HG02938 (cell line): Measurements from ENCODE around the gene KCTD21.
"Not testable (repeated sequence)": the region's sequence is repeated elsewhere in the genome, so short reads cannot be mapped to it uniquely, and the experiment has no call there.

Source experiments
- ATAC-seq: cut with Tn5 transposase; IDR thresholded peaks from one replicate; pipeline ENCODE4 v1.9.1; 2021; ENCODE audit warnings: mild to moderate bottlenecking, moderate library complexity; ENCODE audit not compliant: unreplicated experiment

KCTD21 gene

DNA sequence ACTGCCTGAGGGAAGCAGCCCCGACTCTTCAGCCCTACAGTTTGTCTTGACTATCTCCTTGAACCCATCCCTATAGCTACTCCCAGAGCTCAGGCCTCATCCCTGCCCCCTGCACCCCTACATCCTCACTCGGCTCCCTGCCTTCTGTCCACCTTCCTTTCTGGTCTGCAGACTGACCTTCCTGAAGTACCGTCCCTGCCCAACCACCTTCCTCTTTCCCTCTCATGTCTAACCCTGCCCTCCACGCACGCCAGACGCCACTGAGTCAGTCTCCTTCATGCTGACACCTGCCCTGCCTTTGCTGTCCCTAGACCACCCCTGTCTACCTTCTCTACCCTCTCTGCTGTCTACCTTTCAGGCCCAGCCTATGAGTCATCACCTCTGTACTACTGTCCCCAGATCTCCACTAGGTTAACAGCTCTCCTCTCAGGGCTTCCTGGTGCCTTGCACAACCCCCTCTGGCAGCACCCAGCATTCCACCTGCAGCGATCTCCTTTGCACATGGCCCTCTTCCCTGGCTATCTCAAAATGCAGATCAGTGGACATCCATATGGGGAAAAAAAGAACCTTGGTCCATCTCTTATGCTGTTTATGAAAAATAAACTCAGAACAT, 8.9 kb downstream of the KCTD21 start:
- no peak for ATAC-seq

DNA sequence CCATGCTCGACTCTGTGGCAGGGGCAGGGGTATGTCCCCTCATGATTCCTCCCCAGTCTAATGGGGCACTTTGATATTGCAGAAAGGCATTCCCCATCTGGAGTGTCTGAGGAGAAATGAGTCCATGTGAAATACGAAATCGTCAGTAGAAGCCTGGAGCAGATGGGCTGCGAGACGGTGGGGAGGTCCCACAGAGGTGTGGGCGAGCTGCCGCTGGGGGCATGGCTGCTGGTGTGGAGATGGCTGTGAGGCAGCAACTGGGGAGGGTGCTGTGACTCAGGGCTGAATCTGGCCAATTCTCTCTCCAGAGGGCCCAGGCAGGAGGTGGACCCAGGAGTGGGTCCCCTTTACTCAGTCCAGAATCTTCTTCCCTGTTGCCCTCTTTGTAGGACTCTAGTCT, 11.2 kb downstream of the KCTD21 start:
- ATAC-seq = no peak

DNA sequence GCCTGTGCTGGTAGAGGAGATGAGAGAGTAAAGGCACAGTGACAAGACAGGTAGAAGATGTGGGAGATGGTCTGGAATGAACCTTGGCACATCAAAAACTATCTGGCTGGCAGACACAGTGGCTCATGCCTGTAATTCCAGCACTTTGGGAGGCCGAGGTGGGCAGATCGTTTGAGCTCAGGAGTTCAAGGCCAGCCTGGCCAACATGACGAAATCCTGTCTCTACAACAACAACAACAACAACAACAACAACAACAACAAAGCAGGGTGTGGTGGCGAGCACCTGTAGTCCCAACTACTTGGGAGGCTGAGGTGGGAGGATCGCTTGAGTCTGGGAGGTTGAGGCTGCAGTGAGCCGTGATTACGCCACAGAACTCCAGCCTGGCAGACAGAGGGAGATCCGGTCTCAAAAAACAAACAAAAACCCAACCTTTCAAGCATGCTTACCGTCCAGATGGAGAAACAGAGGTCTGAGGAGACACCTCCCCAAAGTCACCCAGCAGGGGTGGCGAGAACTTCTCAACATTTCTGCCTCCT, 11.8 kb downstream of the KCTD21 start:
- ATAC-seq = no peak

DNA sequence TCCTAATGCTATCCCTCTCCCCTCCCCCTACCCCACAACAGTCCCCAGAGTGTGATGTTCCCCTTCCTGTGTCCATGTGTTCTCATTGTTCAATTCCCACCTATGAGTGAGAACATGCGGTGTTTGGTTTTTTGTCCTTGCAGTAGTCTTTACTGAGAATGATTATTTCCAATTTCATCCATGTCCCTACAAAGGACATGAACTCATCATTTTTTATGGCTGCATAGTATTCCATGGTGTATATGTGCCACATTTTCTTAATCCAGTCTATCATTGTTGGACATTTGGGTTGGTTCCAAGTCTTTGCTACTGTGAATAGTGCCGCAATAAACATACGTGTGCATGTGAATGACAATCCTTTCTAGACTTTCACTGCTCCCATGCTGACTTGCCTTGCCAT, 12.6 kb downstream of the KCTD21 start:
- not testable (repeated sequence) for ATAC-seq

DNA sequence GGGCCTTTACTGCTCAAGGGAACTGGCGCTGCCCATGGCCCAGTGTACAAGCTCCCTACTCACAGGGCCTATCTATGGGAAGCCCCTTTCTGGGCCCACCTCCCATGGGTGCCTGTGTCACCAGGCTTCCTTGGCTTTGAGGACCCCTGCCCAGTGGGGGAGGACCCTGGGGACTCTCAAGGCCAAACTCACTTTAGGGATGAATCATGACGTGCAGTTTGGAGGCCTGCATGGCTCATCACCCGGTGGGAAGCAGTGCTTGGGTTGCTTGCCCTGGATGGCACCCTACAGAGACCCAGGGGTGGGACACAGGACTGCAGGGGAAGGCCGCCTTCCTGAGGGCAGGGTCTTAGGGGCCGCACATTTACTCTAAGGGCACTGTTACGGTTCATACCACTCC, 16.5 kb downstream of the KCTD21 start:
- no peak for ATAC-seq

DNA sequence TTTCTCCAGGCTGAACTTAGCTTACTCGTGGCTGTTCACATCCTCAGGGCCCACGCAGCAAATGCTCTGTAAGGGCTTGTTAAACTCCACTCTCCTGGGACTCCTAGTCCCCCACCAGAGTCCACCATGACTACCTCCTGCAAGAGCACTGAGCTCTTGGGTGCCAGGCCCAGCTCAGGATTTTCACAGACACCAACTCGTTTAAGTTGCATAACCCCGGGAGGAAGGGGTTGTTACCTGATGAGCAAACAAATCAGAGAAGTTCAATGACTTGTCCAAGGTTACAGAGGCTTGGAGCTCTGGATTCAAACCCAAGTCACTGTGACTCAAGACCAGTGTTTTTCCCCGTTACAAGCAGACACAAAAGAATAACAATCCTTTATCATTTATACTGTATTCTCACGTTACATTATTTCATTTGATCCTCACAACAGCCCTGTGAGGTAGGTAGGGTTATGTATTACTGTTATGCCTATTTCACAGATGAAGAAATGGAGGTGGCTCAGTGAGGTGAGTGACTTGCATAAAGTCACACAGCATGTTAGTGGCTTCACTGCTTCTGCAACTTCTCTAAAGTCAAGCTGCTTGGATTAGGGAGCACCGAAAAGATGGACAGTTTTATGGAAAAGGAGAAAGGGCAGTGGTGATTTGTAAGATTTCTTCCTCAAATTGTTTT, 17.4 kb downstream of the KCTD21 start:
- ATAC-seq = no peak

DNA sequence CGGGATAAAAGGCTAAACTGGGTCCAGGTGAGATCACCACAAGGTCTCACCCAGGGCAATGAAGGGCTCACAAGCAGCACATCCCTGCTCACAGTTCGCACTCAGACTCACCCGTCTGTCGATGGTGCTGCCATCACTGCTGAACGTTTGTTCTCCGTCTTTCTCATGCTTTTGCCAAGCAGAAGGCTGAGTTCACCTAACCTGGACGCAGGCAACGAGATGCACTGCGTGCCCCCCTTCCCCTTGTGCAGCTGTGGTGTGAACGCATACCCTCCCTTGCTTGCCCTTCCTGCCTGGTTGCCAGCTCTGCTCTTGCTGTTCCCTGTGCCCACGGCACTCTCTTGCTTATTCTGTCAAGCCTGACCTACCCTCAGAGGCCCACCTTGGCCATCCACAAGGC, 18.0 kb downstream of the KCTD21 start:
- ATAC-seq = no peak

DNA sequence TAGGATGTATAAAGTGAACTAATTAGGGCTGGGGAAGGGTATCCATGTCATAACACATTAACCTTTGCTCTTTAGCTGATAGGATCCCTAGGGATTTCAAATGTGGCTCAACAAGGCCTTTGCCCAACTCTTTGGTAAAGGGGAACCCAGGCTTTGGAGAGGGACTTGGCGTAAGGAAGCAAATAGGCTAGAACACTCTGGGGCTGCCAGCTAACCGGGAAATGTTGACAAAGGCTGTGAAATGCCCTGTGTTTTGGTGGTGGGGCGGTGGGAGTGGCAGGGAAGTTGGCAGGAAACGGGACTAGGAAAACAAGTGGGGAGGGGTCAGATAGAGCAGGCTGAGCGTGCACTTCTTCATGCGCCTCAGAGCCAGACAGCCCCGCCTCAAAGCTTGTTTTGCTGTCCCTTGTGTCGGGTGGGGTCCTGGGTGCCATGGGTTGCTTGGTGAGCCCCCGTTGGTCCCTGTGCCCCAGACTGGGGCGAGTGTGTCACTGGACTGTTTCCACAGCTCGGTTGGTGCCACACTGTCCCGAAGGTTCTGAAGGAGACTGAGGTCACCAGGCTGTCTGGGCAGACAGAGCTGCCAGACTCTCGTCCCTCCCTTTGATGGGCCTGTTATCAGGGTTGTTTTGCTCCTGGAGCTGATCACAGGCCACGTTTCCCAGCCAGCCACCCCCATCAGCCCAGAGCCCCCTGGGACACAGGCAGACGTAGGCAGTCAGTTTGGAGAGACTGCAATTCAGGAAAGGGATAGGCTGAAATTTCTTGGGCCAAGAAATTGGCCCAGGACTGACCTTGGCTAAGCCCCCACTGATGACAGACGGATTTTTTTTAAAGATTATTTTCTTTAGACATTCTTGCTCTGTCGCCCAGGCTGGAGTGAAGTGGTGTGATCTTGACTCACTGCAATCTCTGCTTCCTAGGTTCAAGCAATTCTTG, 19.6 kb downstream of the KCTD21 start:
- no peak for ATAC-seq

DNA sequence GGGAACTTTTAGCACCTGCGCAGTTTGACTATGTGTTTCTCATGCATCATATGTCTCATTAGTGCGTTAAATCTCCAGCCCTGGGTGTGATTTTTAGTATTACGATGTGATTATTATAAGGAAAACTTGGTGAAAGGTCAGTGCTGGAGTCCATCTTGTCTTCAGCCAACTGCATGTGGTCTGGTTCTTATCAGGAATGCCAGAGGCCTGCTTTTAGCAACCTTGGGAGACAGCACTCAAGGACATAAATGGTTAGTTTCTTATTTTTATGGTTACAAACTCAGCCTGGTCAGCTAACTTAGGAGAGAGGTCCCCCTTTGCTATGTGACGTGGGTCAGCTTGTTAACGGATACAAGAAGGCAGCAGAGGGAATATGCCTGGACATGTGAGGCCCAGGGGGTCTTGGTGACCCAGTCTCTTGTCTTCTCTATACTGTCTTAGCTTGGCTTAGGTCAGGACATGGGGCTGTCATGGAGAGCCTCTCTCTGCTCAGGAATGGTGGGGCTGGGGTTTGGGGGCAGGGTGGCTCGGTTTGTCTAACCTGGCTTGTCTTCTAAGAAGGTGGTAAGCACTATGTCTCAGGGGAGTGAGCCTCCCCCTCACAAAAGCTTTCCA, 21.5 kb downstream of the KCTD21 start:
- no peak for ATAC-seq

DNA sequence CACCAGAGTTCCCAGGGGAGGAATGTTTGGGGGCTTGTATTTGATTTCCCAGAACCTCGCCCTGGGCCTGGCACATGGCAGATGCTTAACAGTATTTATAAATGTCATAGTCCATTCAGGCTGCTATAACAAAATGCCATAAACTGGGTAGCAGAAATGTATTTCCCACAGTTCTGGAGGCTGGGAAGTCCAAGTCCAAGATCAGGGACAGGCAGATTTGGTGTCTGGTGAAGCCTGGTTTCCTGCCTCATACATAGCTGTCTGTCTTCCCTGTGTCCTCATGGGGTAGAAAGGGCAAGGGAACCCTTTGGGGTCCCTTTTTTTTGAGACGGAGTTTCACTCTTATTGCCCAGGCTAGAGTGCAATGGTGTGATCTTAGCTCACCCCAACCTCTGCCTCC, 24.0 kb downstream of the KCTD21 start:
- no peak for ATAC-seq

DNA sequence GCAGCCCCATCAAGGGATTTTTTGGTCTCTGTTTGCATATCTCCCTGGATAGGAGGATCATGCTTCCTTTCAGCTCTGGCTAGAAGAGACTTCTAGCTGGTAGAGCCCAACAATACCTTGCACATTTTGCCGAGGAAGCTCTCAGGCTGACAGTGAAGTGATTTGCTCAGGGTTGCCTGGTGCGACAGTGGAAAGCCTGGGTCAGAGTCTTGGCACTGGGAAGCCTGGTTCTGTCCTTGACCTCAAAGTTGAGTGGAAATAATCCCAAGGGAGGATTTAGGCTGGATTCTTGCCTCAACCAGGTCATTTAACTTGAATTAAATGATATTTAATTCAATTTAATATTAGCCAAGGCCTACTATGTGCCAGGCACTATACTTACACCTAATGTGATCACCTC, 24.6 kb downstream of the KCTD21 start:
- ATAC-seq = no peak

DNA sequence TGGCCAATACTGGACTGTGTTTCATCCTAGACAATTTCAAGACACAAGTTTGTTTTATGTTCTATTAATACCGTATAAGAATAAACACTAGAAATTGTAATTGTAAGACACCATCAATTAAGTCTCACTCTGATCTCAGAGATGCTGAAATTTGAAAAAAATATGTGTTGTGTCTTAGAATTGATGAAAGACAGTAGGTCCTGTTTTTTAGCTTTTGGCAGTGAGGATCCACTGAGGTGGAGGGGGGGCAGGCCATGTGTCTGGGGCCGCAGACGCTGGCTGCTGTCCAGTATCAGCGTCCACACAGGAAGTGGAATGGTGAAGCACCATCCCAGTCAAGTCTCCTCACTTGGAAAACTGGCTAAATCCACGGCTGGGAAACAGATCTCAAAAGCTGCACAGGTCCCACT, 26.5 kb downstream of the KCTD21 start:
- ATAC-seq = no peak

DNA sequence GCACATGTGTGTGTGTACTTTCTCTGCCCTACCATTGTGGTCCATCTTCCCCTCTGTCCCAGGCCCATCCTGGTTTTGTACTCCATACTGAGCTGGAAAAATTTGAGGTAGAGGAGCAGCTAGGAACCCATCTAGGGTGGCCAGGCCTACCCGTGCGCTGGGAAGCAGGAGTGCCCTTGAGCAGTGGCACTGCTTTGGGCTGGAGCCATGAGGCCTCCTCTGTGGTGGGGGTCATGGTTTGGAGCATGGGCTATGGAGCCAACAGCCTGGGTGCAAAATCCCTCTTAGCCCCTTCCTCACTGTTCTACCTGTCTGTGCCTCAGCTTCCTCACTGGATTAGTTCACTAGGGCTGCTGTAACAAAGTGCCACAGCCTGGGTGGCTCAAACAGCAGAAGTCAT, 27.1 kb downstream of the KCTD21 start:
- no peak for ATAC-seq

DNA sequence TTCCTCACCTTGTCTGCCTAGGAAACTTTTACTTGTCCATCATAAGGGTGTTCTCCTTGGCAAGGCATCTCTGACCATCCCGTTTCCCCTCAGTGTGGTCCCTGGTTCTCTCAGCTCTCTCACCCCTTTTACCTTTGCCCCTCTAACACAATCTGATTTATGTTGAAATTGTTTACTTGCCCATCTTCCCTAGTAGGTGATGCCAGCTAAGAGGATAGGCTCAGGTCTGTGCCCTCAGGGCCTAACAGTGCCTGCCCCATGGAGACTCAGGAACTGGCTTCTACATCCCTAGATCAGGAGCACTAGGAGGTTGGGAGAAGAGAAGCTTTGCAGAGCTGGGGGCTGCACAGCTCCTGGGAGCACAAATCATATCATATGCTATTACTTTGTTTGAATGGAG, 27.9 kb downstream of the KCTD21 start:
- no peak for ATAC-seq

DNA sequence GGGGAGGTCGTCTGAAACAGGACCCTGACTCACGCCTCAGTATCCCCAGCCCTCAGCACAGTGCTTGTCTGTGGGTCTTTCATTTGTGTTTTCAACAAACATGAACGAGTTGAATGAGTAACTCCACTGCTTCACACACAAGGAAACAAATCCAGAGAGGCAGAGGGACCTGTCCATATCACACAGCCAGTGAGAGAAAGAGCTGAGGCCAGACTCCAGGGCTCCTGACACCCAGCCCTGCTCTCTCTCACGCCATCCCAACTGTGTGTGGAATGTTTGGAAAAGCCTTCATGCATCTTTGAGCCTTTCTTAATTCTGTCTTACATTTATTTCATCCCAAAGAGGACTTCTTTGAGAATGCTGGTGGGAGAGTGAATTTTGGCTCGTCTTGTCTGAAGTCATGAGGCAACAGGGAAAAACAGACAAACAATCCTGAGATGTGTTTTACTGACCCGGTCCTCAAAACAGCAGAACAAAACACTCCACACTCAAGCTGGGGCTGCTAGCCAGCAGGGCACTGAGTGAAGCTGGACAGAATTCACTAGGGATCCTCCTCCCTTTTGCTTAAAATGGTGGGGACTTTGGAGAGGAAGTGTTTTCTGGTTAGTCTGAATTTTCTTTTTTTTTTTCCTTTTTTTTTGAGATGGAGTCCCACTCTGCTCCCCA, 29.3 kb downstream of the KCTD21 start:
- ATAC-seq = no peak

DNA sequence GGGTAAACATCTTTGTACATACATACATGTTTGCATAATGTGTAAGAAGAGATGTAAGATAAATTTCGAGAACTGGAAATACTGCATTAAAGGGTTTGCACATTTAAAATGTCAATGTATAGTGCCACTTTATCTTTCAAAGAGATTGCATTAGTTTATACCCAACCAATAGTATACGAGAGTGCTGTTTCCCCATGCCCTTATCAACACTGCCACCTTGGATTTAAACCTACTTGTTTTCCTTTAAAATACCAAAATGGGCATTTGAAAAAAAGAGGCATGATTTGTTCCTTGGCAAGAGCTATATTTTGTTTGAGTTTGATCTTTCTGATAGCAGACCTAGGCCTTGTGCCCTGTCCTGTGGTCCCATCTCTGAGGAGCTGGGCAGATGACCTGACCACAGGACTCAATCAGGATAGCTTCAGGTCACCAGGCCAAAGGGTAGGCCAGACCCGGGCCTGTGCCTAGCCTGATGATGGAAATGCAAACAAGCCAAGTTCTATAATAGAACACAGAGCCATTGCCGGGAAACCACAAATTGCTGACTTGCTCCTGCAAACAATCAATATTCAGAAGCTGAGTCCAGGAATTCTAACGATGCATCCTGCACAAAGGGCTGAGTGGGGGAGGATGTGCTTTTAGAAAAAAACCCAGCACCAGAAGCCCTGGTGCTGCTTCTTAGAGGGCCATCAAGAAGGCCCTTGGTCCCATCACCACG, 32.1 kb downstream of the KCTD21 start:
- ATAC-seq = no peak

DNA sequence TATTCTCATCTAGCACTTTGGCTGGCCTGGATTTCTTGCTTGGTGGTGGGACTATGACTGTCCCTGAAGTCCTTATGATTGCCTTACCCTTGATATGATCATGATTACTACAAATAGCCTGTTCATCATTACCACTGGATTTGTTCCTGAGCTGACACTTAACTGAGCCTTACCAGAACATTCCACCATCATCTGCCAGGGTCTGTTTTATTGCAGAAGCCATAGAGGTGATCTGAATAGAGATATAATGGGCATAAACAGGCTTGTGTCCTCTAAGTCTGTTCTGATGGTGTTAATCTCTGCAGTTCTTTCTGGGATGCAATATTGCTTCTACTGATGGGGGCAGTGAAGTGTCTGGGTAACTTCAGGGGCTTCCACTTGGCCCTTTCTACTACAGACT, 36.6 kb downstream of the KCTD21 start:
- no peak for ATAC-seq

DNA sequence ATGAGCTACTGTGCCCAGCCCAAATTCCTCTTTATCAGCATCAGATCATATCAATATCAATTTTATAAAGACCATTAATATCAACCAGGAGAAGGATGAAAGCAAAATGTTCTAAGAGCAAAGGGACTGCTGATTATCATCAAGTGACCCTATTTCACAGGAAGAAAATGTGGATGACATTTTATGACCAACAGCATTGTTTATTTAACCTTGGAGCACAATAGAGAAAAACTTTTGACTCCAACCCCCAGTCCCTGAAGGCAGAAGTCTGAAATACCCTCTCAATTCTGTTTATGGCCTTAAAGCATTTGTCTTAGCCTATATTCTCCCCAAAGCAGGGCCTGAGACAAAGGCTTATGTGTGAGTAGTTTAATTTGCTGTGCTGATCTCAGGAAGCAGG, 37.7 kb downstream of the KCTD21 start:
- ATAC-seq = no peak

DNA sequence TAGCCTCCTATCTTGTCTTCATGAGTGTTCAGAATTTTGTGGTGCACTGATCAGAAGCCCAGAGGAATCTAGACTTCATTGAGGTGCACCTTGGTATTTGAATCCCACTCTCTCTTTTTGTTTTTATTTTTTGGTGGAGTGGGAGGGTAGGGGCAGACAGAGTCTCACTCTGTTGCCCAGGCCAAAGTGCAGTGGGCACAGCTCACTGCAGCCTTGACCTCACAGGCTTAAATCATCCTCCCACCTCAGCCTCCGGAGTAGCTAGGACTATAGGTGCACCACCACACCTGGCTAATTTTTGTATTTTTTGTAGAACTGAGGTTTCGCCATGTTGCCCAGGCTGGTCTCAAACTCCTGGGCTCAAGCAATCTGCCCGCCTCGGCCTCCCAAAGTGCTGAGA, 38.1 kb downstream of the KCTD21 start:
- ATAC-seq = no peak

DNA sequence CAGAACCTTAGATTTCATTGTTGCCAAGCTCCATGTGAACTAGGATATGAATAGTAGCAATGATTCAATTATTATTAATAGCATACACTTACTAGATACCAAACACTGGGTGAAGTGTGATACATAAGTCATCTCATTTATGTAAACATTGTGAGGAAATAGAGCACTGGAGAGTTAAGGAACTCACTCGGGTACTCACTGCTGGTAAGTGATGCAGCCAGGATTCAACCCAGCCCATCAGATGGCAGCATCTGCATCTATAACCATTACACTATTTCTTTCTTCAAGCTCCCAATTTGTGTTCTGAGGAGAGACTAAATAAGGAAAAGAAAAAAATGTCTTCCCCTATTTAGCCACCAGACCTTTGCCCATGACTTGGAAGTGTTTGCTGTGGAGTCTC, 38.8 kb downstream of the KCTD21 start:
- no peak for ATAC-seq
